OCI-LY1 (cell line): ENCODE results near the gene CACNA1C.

ENCODE experiments used
- H2AFZ ChIP-seq: fragments of 200-600 bp; sonication (generic), shearing (Covaris generic); 2 replicates; pipeline ENCODE4 v1.6.0; 2014; ENCODE audit warnings: antibody characterized with exemption, mild to moderate bottlenecking, low read length
- H3F3A ChIP-seq: fragments of 200-600 bp; sonication (generic), shearing (Covaris generic); 2 replicates; pipeline ENCODE4 v1.6.0; 2014; ENCODE audit warnings: mild to moderate bottlenecking, antibody characterized with exemption, low read length, moderate library complexity; ENCODE audit not compliant: insufficient read depth
- H3K27ac ChIP-seq: fragments of 200-600 bp; sonication (generic); 2 replicates; pipeline ENCODE4 v1.5.1; 2014; ENCODE audit warnings: low read length, mixed run types, mild to moderate bottlenecking, low read depth; ENCODE audit not compliant: poor library complexity, severe bottlenecking
- H3K27me3 ChIP-seq: fragments of 200-600 bp; sonication (generic); 2 replicates; pipeline ENCODE4 v1.6.0; 2014; ENCODE audit warnings: antibody characterized with exemption, mild to moderate bottlenecking, low read length, moderate library complexity; ENCODE audit not compliant: insufficient read depth
- H3K36me3 ChIP-seq: fragments of 200-600 bp; sonication (generic); 2 replicates; pipeline ENCODE4 v1.6.1; 2014; ENCODE audit warnings: mild to moderate bottlenecking, antibody characterized with exemption, low read length, moderate library complexity, mixed read lengths; ENCODE audit not compliant: insufficient read depth
- H3K4me1 ChIP-seq: fragments of 200-600 bp; sonication (generic); 2 replicates; pipeline ENCODE4 v1.5.1; 2014; ENCODE audit warnings: mild to moderate bottlenecking, low read length, moderate library complexity; ENCODE audit not compliant: insufficient read depth, severe bottlenecking
- H3K4me2 ChIP-seq: fragments of 200-600 bp; sonication (generic), shearing (Covaris generic); 2 replicates; pipeline ENCODE4 v1.6.1; 2014; ENCODE audit warnings: low read length
- H3K4me3 ChIP-seq: fragments of 200-600 bp; sonication (generic); 2 replicates; pipeline ENCODE4 v1.5.1; 2014; ENCODE audit warnings: low read length, low read depth, mild to moderate bottlenecking, mixed read lengths; ENCODE audit not compliant: poor library complexity, severe bottlenecking
- H3K79me2 ChIP-seq: fragments of 200-600 bp; shearing (Covaris generic); 2 replicates; pipeline ENCODE4 v1.6.1; 2016; ENCODE audit warnings: mixed run types, low read length, mixed read lengths; ENCODE audit not compliant: insufficient read depth
- H3K9ac ChIP-seq: fragments of 200-600 bp; sonication (generic), shearing (Covaris generic); 2 replicates; pipeline ENCODE4 v1.6.1; 2014; ENCODE audit warnings: mild to moderate bottlenecking, low read length, mixed read lengths
- H3K9me2 ChIP-seq: fragments of 200-600 bp; sonication (generic), shearing (Covaris generic); 2 replicates; pipeline ENCODE4 v1.6.1; 2014; ENCODE audit warnings: low read depth, mild to moderate bottlenecking, low read length, mixed read lengths
- H3K9me3 ChIP-seq: fragments of 200-600 bp; shearing (Covaris generic); 2 replicates; pipeline ENCODE4 v1.6.1; 2014; ENCODE audit warnings: low read length, mixed read lengths
- H4K20me1 ChIP-seq: fragments of 200-600 bp; sonication (generic), shearing (Covaris generic); 2 replicates; pipeline ENCODE4 v1.6.0; 2016; ENCODE audit warnings: mild to moderate bottlenecking, low read length; ENCODE audit not compliant: insufficient read depth
- CTCF ChIP-seq: fragments of 200-600 bp; sonication (generic), shearing (Covaris generic); IDR thresholded peaks from 2 replicates; pipeline ENCODE4 v1.5.1; 2017; ENCODE audit warnings: mild to moderate bottlenecking, antibody characterized with exemption, low read length, moderate library complexity, mixed read lengths
- EZH2 ChIP-seq: fragments of 200-600 bp; sonication (generic), shearing (Covaris generic); IDR thresholded peaks from 2 replicates; pipeline ENCODE4 v1.8.0; 2017; ENCODE audit warnings: borderline replicate concordance, mixed run types, mild to moderate bottlenecking, antibody characterized with exemption, low read length, moderate library complexity, mixed read lengths

The CACNA1C gene

GRCh38 chr12:2376908-2377657, 324.3 kb downstream of the CACNA1C start:
- Histone ChIP-seq H3K4me1 (no peaks in the 10 kb centered on the region), H3K27ac (no peak overlapping the region), H3K9ac (no peak overlapping the region), H3K4me3 (no peak overlapping the region), H3K27me3 (no peaks in the 10 kb centered on the region), H2AFZ (no peak overlapping the region), H3K9me2 (no peaks in the 10 kb centered on the region), H3K4me2 (no peak overlapping the region), H3F3A (no peaks in the 10 kb centered on the region), H3K79me2 (no peaks in the 10 kb centered on the region), H4K20me1 (no peaks in the 10 kb centered on the region), H3K36me3 (no peaks in the 10 kb centered on the region), H3K9me3 (no peaks in the 10 kb centered on the region)
- no peak for TF ChIP-seq EZH2
- no peak for TF ChIP-seq CTCF

- H3K9me2 ChIP-seq, result no peaks in the 10 kb centered on the region
- no peak overlapping the region for H2AFZ ChIP-seq
- no peaks in the 10 kb centered on the region for H3K27me3 ChIP-seq
- no peaks in the 10 kb centered on the region for H3K4me1 ChIP-seq
- no peak overlapping the region for H3K27ac ChIP-seq
- H3K9me3 ChIP-seq, result no peaks in the 10 kb centered on the region
- H3K79me2 ChIP-seq, result no peaks in the 10 kb centered on the region
- H3K4me2 ChIP-seq, result no peak overlapping the region
- H3F3A ChIP-seq, result no peaks in the 10 kb centered on the region
- TF ChIP-seq CTCF (no peak), EZH2 (no peak)
- H4K20me1 ChIP-seq, result no peaks in the 10 kb centered on the region
- no peak overlapping the region for H3K4me3 ChIP-seq
- H3K36me3 ChIP-seq, result no peaks in the 10 kb centered on the region
- no peak overlapping the region for H3K9ac ChIP-seq
Measured at GRCh38 chr12:2378835-2379330, 326.1 kb downstream of the CACNA1C start.

GRCh38 chr12:2380946-2381345, 328.2 kb downstream of the CACNA1C start:
- Histone ChIP-seq H3K4me3 (no peak overlapping the region), H3K36me3 (no peaks in the 10 kb centered on the region), H3K9me2 (no peaks in the 10 kb centered on the region), H3K4me1 (no peaks in the 10 kb centered on the region), H3K4me2 (no peak overlapping the region), H2AFZ (no peak overlapping the region), H3K27ac (no peak overlapping the region), H3F3A (no peaks in the 10 kb centered on the region), H3K9ac (no peak overlapping the region), H3K9me3 (no peaks in the 10 kb centered on the region), H3K27me3 (no peaks in the 10 kb centered on the region), H3K79me2 (no peaks in the 10 kb centered on the region), H4K20me1 (no peaks in the 10 kb centered on the region)
- TF ChIP-seq EZH2 (no peak), CTCF (no peak)
